Liver (tissue), 3 donors: ENCODE data around the gene NSDHL.

Source experiments
- CTCF ChIP-seq: fragments of 150-350 bp; IDR thresholded peaks from 2 replicates; pipeline ENCODE4 v1.5.1; 2017; ENCODE audit warnings: improper control_type of control experiment, low read depth, low read length; ENCODE audit not compliant: missing input control
- EGR1 ChIP-seq, 2 donors: IDR thresholded peaks; 2 replicates each; pipeline ENCODE4 v1.6.1; 2016 to 2018; ENCODE audit warnings: antibody characterized with exemption in 2 of 2, low read depth in 2 of 2
- FOXA1 ChIP-seq: IDR thresholded peaks from 2 replicates; pipeline ENCODE4 v1.6.1; 2016; ENCODE audit warnings: antibody characterized with exemption
- RAD21 ChIP-seq, 2 donors: IDR thresholded peaks; 2 replicates each; pipeline ENCODE4 v1.6.1; 2016; ENCODE audit warnings: antibody characterized with exemption in 2 of 2, mild to moderate bottlenecking in 2 of 2
- RXRA ChIP-seq, 2 donors: IDR thresholded peaks; 2 replicates each; pipeline ENCODE4 v1.6.1; 2017 to 2018; ENCODE audit warnings: antibody characterized with exemption in 2 of 2, mild to moderate bottlenecking in 1 of 2
- SP1 ChIP-seq: IDR thresholded peaks from 2 replicates; pipeline ENCODE4 v1.6.1; 2018; ENCODE audit warnings: antibody characterized with exemption, mild to moderate bottlenecking
- TF ChIP-seq, protein P1 (sequence below): IDR thresholded peaks from 2 replicates; pipeline ENCODE4 v1.6.1; 2016; ENCODE audit warnings: antibody characterized with exemption, mild to moderate bottlenecking
- TF ChIP-seq, protein P2 (sequence below): IDR thresholded peaks from 2 replicates; pipeline ENCODE4 v1.6.1; 2016; ENCODE audit warnings: antibody characterized with exemption
- donor health status: healthy.
- donor health status: healthy.

DNA sequence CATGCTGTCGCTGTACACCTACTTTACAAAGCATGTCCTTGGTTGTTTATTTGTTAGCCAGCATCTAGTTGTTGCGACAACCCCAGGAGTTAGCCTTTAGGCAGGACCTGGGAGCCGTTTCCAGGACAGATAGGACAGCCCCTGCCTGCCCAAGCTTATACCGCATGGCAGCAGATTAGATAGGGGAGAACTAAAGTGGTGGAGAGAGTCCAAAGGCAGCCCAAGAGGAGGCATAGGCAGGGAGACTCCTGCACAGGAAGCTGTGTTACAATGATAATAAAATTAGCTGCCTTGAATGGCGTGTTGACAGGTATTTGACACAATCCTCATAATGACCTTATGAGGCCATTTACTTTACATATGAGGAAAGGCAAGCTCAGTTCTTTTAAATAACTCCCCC, 13.0 kb downstream of the NSDHL start:
- TF ChIP-seq CTCF = no peak
- TF ChIP-seq, protein P1, sequence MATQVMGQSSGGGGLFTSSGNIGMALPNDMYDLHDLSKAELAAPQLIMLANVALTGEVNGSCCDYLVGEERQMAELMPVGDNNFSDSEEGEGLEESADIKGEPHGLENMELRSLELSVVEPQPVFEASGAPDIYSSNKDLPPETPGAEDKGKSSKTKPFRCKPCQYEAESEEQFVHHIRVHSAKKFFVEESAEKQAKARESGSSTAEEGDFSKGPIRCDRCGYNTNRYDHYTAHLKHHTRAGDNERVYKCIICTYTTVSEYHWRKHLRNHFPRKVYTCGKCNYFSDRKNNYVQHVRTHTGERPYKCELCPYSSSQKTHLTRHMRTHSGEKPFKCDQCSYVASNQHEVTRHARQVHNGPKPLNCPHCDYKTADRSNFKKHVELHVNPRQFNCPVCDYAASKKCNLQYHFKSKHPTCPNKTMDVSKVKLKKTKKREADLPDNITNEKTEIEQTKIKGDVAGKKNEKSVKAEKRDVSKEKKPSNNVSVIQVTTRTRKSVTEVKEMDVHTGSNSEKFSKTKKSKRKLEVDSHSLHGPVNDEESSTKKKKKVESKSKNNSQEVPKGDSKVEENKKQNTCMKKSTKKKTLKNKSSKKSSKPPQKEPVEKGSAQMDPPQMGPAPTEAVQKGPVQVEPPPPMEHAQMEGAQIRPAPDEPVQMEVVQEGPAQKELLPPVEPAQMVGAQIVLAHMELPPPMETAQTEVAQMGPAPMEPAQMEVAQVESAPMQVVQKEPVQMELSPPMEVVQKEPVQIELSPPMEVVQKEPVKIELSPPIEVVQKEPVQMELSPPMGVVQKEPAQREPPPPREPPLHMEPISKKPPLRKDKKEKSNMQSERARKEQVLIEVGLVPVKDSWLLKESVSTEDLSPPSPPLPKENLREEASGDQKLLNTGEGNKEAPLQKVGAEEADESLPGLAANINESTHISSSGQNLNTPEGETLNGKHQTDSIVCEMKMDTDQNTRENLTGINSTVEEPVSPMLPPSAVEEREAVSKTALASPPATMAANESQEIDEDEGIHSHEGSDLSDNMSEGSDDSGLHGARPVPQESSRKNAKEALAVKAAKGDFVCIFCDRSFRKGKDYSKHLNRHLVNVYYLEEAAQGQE = no peak
- TF ChIP-seq FOXA1 = no peak
- no peak for TF ChIP-seq SP1
- no peak for TF ChIP-seq RXRA (IDR thresholded peaks at IDR 0.05)
- TF ChIP-seq, protein P2, sequence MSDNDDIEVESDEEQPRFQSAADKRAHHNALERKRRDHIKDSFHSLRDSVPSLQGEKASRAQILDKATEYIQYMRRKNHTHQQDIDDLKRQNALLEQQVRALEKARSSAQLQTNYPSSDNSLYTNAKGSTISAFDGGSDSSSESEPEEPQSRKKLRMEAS = no peak
- no peak for TF ChIP-seq EGR1 (IDR thresholded peaks at IDR 0.05; ENCODE audit: low read depth in 2 of 2)
- no peak for TF ChIP-seq RAD21 (IDR thresholded peaks at IDR 0.05)
